GM23338 (cell line): ENCODE measurements around the gene NIM1K. TPM values are rescaled to one million over a fixed set of nuclear protein-coding genes. Genes with fewer than 3 reads are reported as not detected.
A peak's percentile ranks its signal among the peaks of the same experiment; 100 is the strongest.

Experiments used
- ATAC-seq: fragments of 200-7000 bp; cut with Tn5 transposase; 3 replicates; pipeline ENCODE4 v1.9.1; 2020
- DNase-seq: peaks from one replicate; pipeline ENCODE4 v3.0.0-alpha.2; 2015; ENCODE audit warnings: low spot score
- H2AFZ ChIP-seq: fragments of 200-600 bp; sonication (generic); 2 replicates; pipeline ENCODE4 v1.8.0; 2016; ENCODE audit warnings: antibody characterized with exemption, mild to moderate bottlenecking, moderate library complexity
- H3F3A ChIP-seq: fragments of 200-600 bp; sonication (generic); replicated peaks from 2 replicates; pipeline ENCODE4 v1.8.0; 2017; ENCODE audit warnings: antibody characterized with exemption, mixed run types, low read depth
- H3K27ac ChIP-seq: fragments of 200-600 bp; sonication (generic); 2 replicates; pipeline ENCODE4 v1.6.1; 2016; ENCODE audit warnings: low read depth
- H3K27me3 ChIP-seq: fragments of 200-600 bp; sonication (generic); 2 replicates; pipeline ENCODE4 v1.8.0; 2016; ENCODE audit warnings: mild to moderate bottlenecking, mixed run types, moderate library complexity; ENCODE audit not compliant: insufficient read depth
- H3K36me3 ChIP-seq: fragments of 200-600 bp; sonication (generic); 2 replicates; pipeline ENCODE4 v1.8.0; 2016; ENCODE audit warnings: mild to moderate bottlenecking; ENCODE audit not compliant: insufficient read depth
- H3K4me1 ChIP-seq: fragments of 200-600 bp; sonication (generic); 2 replicates; pipeline ENCODE4 v1.8.0; 2016; ENCODE audit warnings: mild to moderate bottlenecking, moderate library complexity; ENCODE audit not compliant: insufficient read depth
- H3K4me2 ChIP-seq: fragments of 200-600 bp; sonication (generic); 2 replicates; pipeline ENCODE4 v1.7.1; 2017; ENCODE audit warnings: mixed run types
- H3K4me3 ChIP-seq: fragments of 200-600 bp; sonication (generic); 2 replicates; pipeline ENCODE4 v1.6.1; 2016; ENCODE audit warnings: mixed run types
- H3K79me2 ChIP-seq: fragments of 200-600 bp; sonication (generic); replicated peaks from 2 replicates; pipeline ENCODE4 v1.8.0; 2017; ENCODE audit warnings: mild to moderate bottlenecking; ENCODE audit not compliant: insufficient read depth
- H3K9me2 ChIP-seq: fragments of 200-600 bp; sonication (generic); 2 replicates; pipeline ENCODE4 v1.8.0; 2017; ENCODE audit not compliant: insufficient read depth
- H4K20me1 ChIP-seq: fragments of 200-600 bp; sonication (generic); replicated peaks from 2 replicates; pipeline ENCODE4 v1.8.0; 2017; ENCODE audit warnings: mild to moderate bottlenecking; ENCODE audit not compliant: insufficient read depth
- H3K27ac Mint-ChIP-seq: 2 replicates; pipeline ENCODE4 v1.8.0; 2020; ENCODE audit warnings: inconsistent platforms, mild to moderate bottlenecking, moderate library complexity, mixed read lengths
- H3K27me3 Mint-ChIP-seq: 3 replicates; pipeline ENCODE4 v1.8.0; 2022; ENCODE audit warnings: low read depth, mild to moderate bottlenecking, moderate library complexity, mixed read lengths, inconsistent platforms; ENCODE audit not compliant: insufficient read depth, poor library complexity
- H3K36me3 Mint-ChIP-seq: 3 replicates; pipeline ENCODE4 v1.8.0; 2021; ENCODE audit warnings: low read depth, mild to moderate bottlenecking, inconsistent platforms, moderate library complexity, mixed read lengths
- H3K4me1 Mint-ChIP-seq: 3 replicates; pipeline ENCODE4 v1.8.0; 2020; ENCODE audit warnings: mild to moderate bottlenecking, inconsistent platforms, mixed read lengths
- H3K4me3 Mint-ChIP-seq: 3 replicates; pipeline ENCODE4 v1.8.0; 2021; ENCODE audit warnings: moderate library complexity, mild to moderate bottlenecking, inconsistent platforms, mixed read lengths
- H3K9me3 Mint-ChIP-seq: 3 replicates; pipeline ENCODE4 v1.8.0; 2020; ENCODE audit warnings: moderate library complexity, mild to moderate bottlenecking, inconsistent platforms, mixed read lengths
- CREB1 ChIP-seq: fragments of 250-450 bp; sonication (Bioruptor Pico); IDR thresholded peaks from 2 replicates; pipeline ENCODE4 v1.5.0; 2020; ENCODE audit warnings: low read depth, mild to moderate bottlenecking, moderate library complexity
- EZH2 ChIP-seq: fragments of 200-600 bp; sonication (generic); IDR thresholded peaks from one replicate; pipeline ENCODE4 v1.8.0; 2017; ENCODE audit warnings: antibody characterized with exemption, mild to moderate bottlenecking, low read depth; ENCODE audit not compliant: unreplicated experiment
- EZH2phosphoT487 ChIP-seq: fragments of 200-600 bp; sonication (generic); IDR thresholded peaks from one replicate; pipeline ENCODE4 v1.8.1; 2018; ENCODE audit warnings: antibody characterized with exemption; ENCODE audit not compliant: unreplicated experiment
- NANOG ChIP-seq: IDR thresholded peaks from 2 replicates; pipeline ENCODE4 v1.6.1; 2016; ENCODE audit warnings: antibody characterized with exemption, borderline replicate concordance
- ZNF114 ChIP-seq: fragments of 250-450 bp; sonication (Bioruptor Pico); IDR thresholded peaks from 2 replicates; pipeline ENCODE4 v1.5.0; 2020; ENCODE audit warnings: mild to moderate bottlenecking, moderate library complexity
- ZNF331 ChIP-seq: fragments of 250-450 bp; sonication (Bioruptor Pico); IDR thresholded peaks from 2 replicates; pipeline ENCODE4 v1.5.0; 2020; ENCODE audit warnings: low read depth, mild to moderate bottlenecking, moderate library complexity
- polyA plus RNA-seq: library from polyadenylated mRNA; unstranded; fragments of >200 nt; fragmentation: Nextera tagmentation; extraction: Ambion mirVana; gene quantifications from 2 replicates; pipeline ENCODE4 v1.2.1, GENCODE V29; 2016
- total RNA-seq: library from RNA; depleted of rRNA; stranded (reverse); fragments of >200 nt; shearing (Covaris generic); gene quantifications from 2 replicates; pipeline ENCODE4 v1.2.3, GENCODE V29; 2014
- TF ChIP-seq, protein P1 (sequence below), 2 experiments: fragments of 200-600 bp in 1 of 2; sonication (generic) in 1 of 2; conservative IDR thresholded peaks; 2 replicates each; pipeline versions ENCODE4 v1.5.1 to v1.6.1; 2016 to 2017; ENCODE audit warnings: antibody characterized with exemption in 2 of 2, low read depth in 2 of 2, mild to moderate bottlenecking in 2 of 2, moderate library complexity in 1 of 2
- TF ChIP-seq, protein P2 (sequence below): IDR thresholded peaks from 2 replicates; pipeline ENCODE4 v1.6.1; 2016; ENCODE audit warnings: antibody characterized with exemption
- TF ChIP-seq, protein P3 (sequence below): IDR thresholded peaks from one replicate; pipeline ENCODE4 v1.6.1; 2018; ENCODE audit warnings: antibody characterized with exemption; ENCODE audit not compliant: unreplicated experiment

Gene NIM1K
- total and polyA plus RNA-seq, 2 experiments from 2014 or later: not detected

DNA sequence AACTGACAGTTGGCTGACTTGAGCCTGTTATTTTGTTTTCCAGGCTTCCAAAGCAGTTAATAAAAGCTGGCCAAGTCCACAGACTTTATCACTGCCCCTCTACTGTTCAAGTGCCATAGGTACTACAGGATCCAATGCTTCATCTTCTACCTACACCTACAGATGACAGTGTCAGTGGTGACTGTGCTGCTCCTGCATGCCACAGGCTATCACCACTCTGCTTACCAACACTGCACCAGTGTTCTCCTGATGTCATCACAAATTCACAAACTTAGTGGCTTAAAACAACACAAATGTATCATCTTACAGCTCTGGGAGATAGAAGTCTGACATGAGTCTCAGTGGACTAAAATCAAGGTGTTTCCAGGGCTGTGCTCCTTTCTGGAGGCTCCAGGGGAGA lies 94.6 kb downstream of the NIM1K start (continued):
- TF ChIP-seq, protein P1, sequence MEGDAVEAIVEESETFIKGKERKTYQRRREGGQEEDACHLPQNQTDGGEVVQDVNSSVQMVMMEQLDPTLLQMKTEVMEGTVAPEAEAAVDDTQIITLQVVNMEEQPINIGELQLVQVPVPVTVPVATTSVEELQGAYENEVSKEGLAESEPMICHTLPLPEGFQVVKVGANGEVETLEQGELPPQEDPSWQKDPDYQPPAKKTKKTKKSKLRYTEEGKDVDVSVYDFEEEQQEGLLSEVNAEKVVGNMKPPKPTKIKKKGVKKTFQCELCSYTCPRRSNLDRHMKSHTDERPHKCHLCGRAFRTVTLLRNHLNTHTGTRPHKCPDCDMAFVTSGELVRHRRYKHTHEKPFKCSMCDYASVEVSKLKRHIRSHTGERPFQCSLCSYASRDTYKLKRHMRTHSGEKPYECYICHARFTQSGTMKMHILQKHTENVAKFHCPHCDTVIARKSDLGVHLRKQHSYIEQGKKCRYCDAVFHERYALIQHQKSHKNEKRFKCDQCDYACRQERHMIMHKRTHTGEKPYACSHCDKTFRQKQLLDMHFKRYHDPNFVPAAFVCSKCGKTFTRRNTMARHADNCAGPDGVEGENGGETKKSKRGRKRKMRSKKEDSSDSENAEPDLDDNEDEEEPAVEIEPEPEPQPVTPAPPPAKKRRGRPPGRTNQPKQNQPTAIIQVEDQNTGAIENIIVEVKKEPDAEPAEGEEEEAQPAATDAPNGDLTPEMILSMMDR (conservative IDR thresholded peaks at IDR 0.05; ENCODE audit: low read depth in 2 of 2): no peak
- no peak for TF ChIP-seq ZNF331

DNA sequence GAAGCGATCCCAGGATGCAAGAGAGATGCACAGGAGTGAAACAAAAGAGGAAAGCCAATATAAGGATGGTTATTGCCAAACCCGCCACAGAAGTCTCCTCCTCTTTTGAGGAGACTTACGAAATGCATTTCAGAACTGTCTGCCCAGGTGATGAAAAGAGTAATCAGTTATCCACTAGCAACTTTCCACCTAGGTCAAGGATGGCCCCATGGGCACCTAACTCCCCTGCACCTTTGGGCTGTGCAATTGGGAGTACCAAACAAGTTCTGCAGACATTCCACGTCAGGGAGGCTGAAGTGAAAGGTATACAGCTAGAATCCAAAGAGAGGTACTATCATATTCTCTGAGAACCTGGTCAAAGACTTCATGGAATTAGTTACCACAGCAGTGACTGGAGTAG lies 95.5 kb downstream of the NIM1K start:
- H3K27ac Mint-ChIP-seq: no peak overlapping the region
- DNase-seq: no peak
- no peaks in the 10 kb centered on the region for H3K27me3 Mint-ChIP-seq
- ATAC-seq: no peak
- no peak overlapping the region for H3K4me3 Mint-ChIP-seq
- no peaks in the 10 kb centered on the region for H3K4me1 ChIP-seq
- peaks cover 35% of the 10 kb centered on the region for H3K36me3 ChIP-seq
- H3K27ac ChIP-seq: 0 out of 2 replicates have a peak overlapping the region, but pooled peaks have one; percentile 34
- H2AFZ ChIP-seq: no peak overlapping the region
- H3K4me2 ChIP-seq: no peak overlapping the region
- no peak overlapping the region for H3K4me3 ChIP-seq
- 0 out of 2 replicates have a peak, but pooled peaks cover 2% of the 10 kb centered on the region for H3K79me2 ChIP-seq
- no peak for TF ChIP-seq ZNF331
- TF ChIP-seq, protein P2, sequence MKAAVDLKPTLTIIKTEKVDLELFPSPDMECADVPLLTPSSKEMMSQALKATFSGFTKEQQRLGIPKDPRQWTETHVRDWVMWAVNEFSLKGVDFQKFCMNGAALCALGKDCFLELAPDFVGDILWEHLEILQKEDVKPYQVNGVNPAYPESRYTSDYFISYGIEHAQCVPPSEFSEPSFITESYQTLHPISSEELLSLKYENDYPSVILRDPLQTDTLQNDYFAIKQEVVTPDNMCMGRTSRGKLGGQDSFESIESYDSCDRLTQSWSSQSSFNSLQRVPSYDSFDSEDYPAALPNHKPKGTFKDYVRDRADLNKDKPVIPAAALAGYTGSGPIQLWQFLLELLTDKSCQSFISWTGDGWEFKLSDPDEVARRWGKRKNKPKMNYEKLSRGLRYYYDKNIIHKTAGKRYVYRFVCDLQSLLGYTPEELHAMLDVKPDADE: no peak
- TF ChIP-seq CREB1 (CRISPR knock-in tag): no peak
- no peak for TF ChIP-seq EZH2phosphoT487
- TF ChIP-seq ZNF114 (CRISPR knock-in tag): no peak
- no peak for TF ChIP-seq EZH2
- TF ChIP-seq, protein P1 (conservative IDR thresholded peaks at IDR 0.05; ENCODE audit: low read depth in 2 of 2): no peak
- TF ChIP-seq NANOG: no peak
- TF ChIP-seq, protein P3, sequence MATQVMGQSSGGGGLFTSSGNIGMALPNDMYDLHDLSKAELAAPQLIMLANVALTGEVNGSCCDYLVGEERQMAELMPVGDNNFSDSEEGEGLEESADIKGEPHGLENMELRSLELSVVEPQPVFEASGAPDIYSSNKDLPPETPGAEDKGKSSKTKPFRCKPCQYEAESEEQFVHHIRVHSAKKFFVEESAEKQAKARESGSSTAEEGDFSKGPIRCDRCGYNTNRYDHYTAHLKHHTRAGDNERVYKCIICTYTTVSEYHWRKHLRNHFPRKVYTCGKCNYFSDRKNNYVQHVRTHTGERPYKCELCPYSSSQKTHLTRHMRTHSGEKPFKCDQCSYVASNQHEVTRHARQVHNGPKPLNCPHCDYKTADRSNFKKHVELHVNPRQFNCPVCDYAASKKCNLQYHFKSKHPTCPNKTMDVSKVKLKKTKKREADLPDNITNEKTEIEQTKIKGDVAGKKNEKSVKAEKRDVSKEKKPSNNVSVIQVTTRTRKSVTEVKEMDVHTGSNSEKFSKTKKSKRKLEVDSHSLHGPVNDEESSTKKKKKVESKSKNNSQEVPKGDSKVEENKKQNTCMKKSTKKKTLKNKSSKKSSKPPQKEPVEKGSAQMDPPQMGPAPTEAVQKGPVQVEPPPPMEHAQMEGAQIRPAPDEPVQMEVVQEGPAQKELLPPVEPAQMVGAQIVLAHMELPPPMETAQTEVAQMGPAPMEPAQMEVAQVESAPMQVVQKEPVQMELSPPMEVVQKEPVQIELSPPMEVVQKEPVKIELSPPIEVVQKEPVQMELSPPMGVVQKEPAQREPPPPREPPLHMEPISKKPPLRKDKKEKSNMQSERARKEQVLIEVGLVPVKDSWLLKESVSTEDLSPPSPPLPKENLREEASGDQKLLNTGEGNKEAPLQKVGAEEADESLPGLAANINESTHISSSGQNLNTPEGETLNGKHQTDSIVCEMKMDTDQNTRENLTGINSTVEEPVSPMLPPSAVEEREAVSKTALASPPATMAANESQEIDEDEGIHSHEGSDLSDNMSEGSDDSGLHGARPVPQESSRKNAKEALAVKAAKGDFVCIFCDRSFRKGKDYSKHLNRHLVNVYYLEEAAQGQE: no peak
- peaks cover 44% of the 10 kb centered on the region for H3K36me3 Mint-ChIP-seq
- H3K9me3 Mint-ChIP-seq: no peaks in the 10 kb centered on the region
- H3K9me2 ChIP-seq: no peaks in the 10 kb centered on the region
- peaks cover 12% of the 10 kb centered on the region for H4K20me1 ChIP-seq
- peaks cover 35% of the 10 kb centered on the region for H3F3A ChIP-seq
- H3K27me3 ChIP-seq: no peaks in the 10 kb centered on the region
- no peaks in the 10 kb centered on the region for H3K4me1 Mint-ChIP-seq
